T-cell (primary cell): Measurements from ENCODE around the gene KCNK3. TPM values are rescaled to one million over a fixed set of nuclear protein-coding genes. Genes with fewer than 3 reads are reported as not detected.

ENCODE experiments used
- ATAC-seq, 4 experiments: fragments of 200-7000 bp in 3 of 4; fragments of 150-1000 bp in 1 of 4; cut with Tn5 transposase; replicated peaks in 1 of 4; 1 replicate in 3 of 4; 2 replicates in 1 of 4; pipeline ENCODE4 v1.10.0; 2021; ENCODE audit warnings: moderate library complexity in 3 of 4, mild to moderate bottlenecking in 2 of 4, moderate number of reproducible peaks in 1 of 4
- CTCF ChIA-PET, 2 donors: fragments of 300-600 bp; sonication (Branson Sonifier 250); formaldehyde crosslinking; loops; one replicate each; lab custom pipeline; 2022; ENCODE audit warnings: antibody characterized with exemption in 2 of 2; lab: Charles Lee
- POLR2A ChIA-PET, 2 donors: fragments of 300-600 bp; sonication (Branson Sonifier 250); formaldehyde crosslinking; loops; one replicate each; lab custom pipeline; 2022; ENCODE audit warnings: antibody characterized with exemption in 2 of 2; lab: Charles Lee
- DNase-seq, 35 experiments: peaks; one replicate each; pipeline versions ENCODE4 v3.0.0 to v3.0.0-alpha.2; 2013 to 2023
- H3K27ac ChIP-seq: one replicate; pipeline ENCODE4 v1.5.1; 2013; ENCODE audit warnings: low read length
- H3K27me3 ChIP-seq, 2 experiments: replicated peaks in 1 of 2; 1 replicate in 1 of 2; 2 replicates in 1 of 2; pipeline versions ENCODE4 v1.6.1 to v1.7.0; 2013; ENCODE audit warnings: low read length in 1 of 2, mixed read lengths in 1 of 2; ENCODE audit not compliant: control insufficient read depth in 2 of 2, insufficient read depth in 2 of 2; ENCODE audit errors: extremely low read depth in 1 of 2
- H3K36me3 ChIP-seq, 2 donors: 1 replicate in 1 of 2; 2 replicates in 1 of 2; pipeline versions ENCODE4 v1.6.1 to v1.7.0; 2013; ENCODE audit warnings: low read length in 1 of 2; ENCODE audit not compliant: control insufficient read depth in 2 of 2, insufficient read depth in 1 of 2; ENCODE audit errors: extremely low read depth in 1 of 2
- H3K4me1 ChIP-seq, 2 experiments: 1 replicate in 1 of 2; 2 replicates in 1 of 2; pipeline versions ENCODE4 v1.6.1 to v1.7.0; 2013; ENCODE audit warnings: low read length in 2 of 2, mixed read lengths in 1 of 2; ENCODE audit not compliant: insufficient read depth in 2 of 2, control insufficient read depth in 1 of 2; ENCODE audit errors: extremely low read depth in 1 of 2
- H3K4me3 ChIP-seq, 2 donors: 1 replicate in 1 of 2; 2 replicates in 1 of 2; pipeline versions ENCODE4 v1.5.1 to v1.7.0; 2013; ENCODE audit warnings: mild to moderate bottlenecking in 2 of 2, low read length in 1 of 2, moderate library complexity in 1 of 2; ENCODE audit not compliant: control insufficient read depth in 1 of 2; ENCODE audit errors: extremely low read depth in 1 of 2
- H3K9me3 ChIP-seq: 2 replicates; pipeline ENCODE4 v1.7.0; 2013
- H3K27ac Mint-ChIP-seq, 2 donors: one replicate each; pipeline ENCODE4 v1.8.0; 2020 to 2021; ENCODE audit warnings: mild to moderate bottlenecking in 2 of 2, mixed read lengths in 2 of 2
- H3K27me3 Mint-ChIP-seq, 2 donors: one replicate each; pipeline ENCODE4 v1.8.0; 2021 to 2022; ENCODE audit warnings: mixed read lengths in 2 of 2
- H3K36me3 Mint-ChIP-seq: one replicate; pipeline ENCODE4 v1.8.0; 2021; ENCODE audit warnings: mixed read lengths
- H3K4me1 Mint-ChIP-seq, 3 donors: one replicate each; pipeline ENCODE4 v1.8.0; 2020 to 2022; ENCODE audit warnings: mixed read lengths in 3 of 3, mild to moderate bottlenecking in 1 of 3
- H3K4me3 Mint-ChIP-seq, 3 donors: one replicate each; pipeline ENCODE4 v1.8.0; 2020 to 2022; ENCODE audit warnings: mild to moderate bottlenecking in 3 of 3, mixed read lengths in 3 of 3, moderate library complexity in 3 of 3
- H3K9me3 Mint-ChIP-seq, 3 donors: one replicate each; pipeline ENCODE4 v1.8.0; 2020 to 2022; ENCODE audit warnings: mixed read lengths in 3 of 3
- WGBS: methylation state at CpG from one replicate; pipeline ENCODE4 v1.1.5; 2013; ENCODE audit warnings: missing lambda C conversion rate; ENCODE audit not compliant: insufficient coverage; 5-methylcytosine and 5-hydroxymethylcytosine counted together
- total RNA-seq, 35 experiments: library from RNA in 6 of 35; stranded (reverse) in 6 of 35; fragments of 120-200 nt in 1 of 35; gene quantifications; one replicate each; pipeline versions ENCODE4 v1.2.1 to v1.2.4 and lab custom pipeline; 2013 to 2026

Gene KCNK3
- total RNA-seq, 5 donors from 2014 or later (not counting 1 experiment from before 2014, with no cell fraction given), result 0.23 to 0.35 (median 0.26) TPM; not detected in 2

GRCh38 chr2:26670931-26671460, 21.5 kb upstream of the KCNK3 start:
- ChIA-PET POLR2A (no interaction called here), CTCF (interaction anchor here in 1 of 2 donors (0.6 kb wide), 1 partner anchor 666 kb away, joined by 4 read pairs; no protein-coding TSS in a partner anchor)
- Histone ChIP-seq H3K9me3 (no peaks in the 10 kb centered on the region), H3K27ac (no peak overlapping the region), H3K4me3 (no peak overlapping the region), H3K36me3 (no peaks in the 10 kb centered on the region), H3K4me1 (no peaks in the 10 kb centered on the region), H3K27me3 (peaks cover 6 to 54% of the 10 kb centered on the region in 2 experiments)
- Mint-ChIP-seq H3K4me1 (no peaks in the 10 kb centered on the region), H3K27me3 (peaks cover 38 to 61% of the 10 kb centered on the region in 2 donors), H3K4me3 (no peak overlapping the region), H3K9me3 (no peaks in the 10 kb centered on the region), H3K27ac (no peak overlapping the region), H3K36me3 (no peaks in the 10 kb centered on the region)
- 77% methylated on average over 3 of the region's 5 CpGs for WGBS
- ATAC-seq (no peak), DNase-seq (no peak)

GRCh38 chr2:26671691-26672090, 20.8 kb upstream of the KCNK3 start:
- Mint-ChIP-seq H3K4me1 (no peaks in the 10 kb centered on the region), H3K36me3 (no peaks in the 10 kb centered on the region), H3K9me3 (no peaks in the 10 kb centered on the region), H3K27me3 (peaks cover 42 to 62% of the 10 kb centered on the region in 2 donors), H3K4me3 (no peak overlapping the region), H3K27ac (no peak overlapping the region)
- POLR2A ChIA-PET, result no interaction called here
- ATAC-seq (no peak), DNase-seq (no peak)
- H3K27ac ChIP-seq, result no peak overlapping the region
- H3K4me3 ChIP-seq, result no peak overlapping the region
- H3K9me3 ChIP-seq, result no peaks in the 10 kb centered on the region
- H3K27me3 ChIP-seq, result peaks cover 6 to 55% of the 10 kb centered on the region in 2 experiments
- H3K36me3 ChIP-seq, result no peaks in the 10 kb centered on the region
- no peaks in the 10 kb centered on the region for H3K4me1 ChIP-seq
- CTCF ChIA-PET, result no interaction called here
- 72% methylated on average over 4 of the region's 5 CpGs for WGBS

- no peak overlapping the region for H3K27ac ChIP-seq
- ChIA-PET POLR2A (interaction anchor here in 1 of 2 donors (0.5 kb wide), 1 partner anchor 497 kb away, joined by 5 read pairs; no protein-coding TSS in a partner anchor), CTCF (no interaction called here)
- Mint-ChIP-seq H3K36me3 (no peaks in the 10 kb centered on the region), H3K27ac (no peak overlapping the region), H3K4me1 (no peaks in the 10 kb centered on the region), H3K4me3 (no peak overlapping the region), H3K27me3 (peaks cover 37 to 57% of the 10 kb centered on the region in 2 donors), H3K9me3 (peaks cover 0 to 2% (median 0%) of the 10 kb centered on the region in 3 donors)
- DNase-seq (no peak), ATAC-seq (no peak)
- H3K36me3 ChIP-seq, result no peaks in the 10 kb centered on the region
- H3K4me3 ChIP-seq, result no peak overlapping the region
- H3K4me1 ChIP-seq, result no peaks in the 10 kb centered on the region
- 72% methylated on average over 6 of the region's 11 CpGs for WGBS
- H3K27me3 ChIP-seq, result peaks cover 6 to 55% of the 10 kb centered on the region in 2 experiments
- H3K9me3 ChIP-seq, result no peaks in the 10 kb centered on the region
Measured at GRCh38 chr2:26672112-26672817, 20.3 kb upstream of the KCNK3 start.

GRCh38 chr2:26672818-26673393, 19.6 kb upstream of the KCNK3 start:
- CTCF ChIA-PET, result no interaction called here
- H3K27me3 Mint-ChIP-seq, result peaks cover 38 to 53% of the 10 kb centered on the region in 2 donors

GRCh38 chr2:26674002-26674751, 18.3 kb upstream of the KCNK3 start:
- WGBS, result 54% methylated on average over 13 of the region's 14 CpGs
- H3K36me3 ChIP-seq, result no peaks in the 10 kb centered on the region
- H3K27ac ChIP-seq, result no peak overlapping the region
- no peak for DNase-seq
- no peak for ATAC-seq
- ChIA-PET POLR2A (no interaction called here), CTCF (no interaction called here)
- no peaks in the 10 kb centered on the region for H3K9me3 ChIP-seq
- H3K4me1 ChIP-seq, result no peaks in the 10 kb centered on the region
- H3K27me3 ChIP-seq, result peaks cover 2 to 46% of the 10 kb centered on the region in 2 experiments
- H3K4me3 ChIP-seq, result no peak overlapping the region
- Mint-ChIP-seq H3K36me3 (no peaks in the 10 kb centered on the region), H3K27ac (no peak overlapping the region), H3K4me1 (no peaks in the 10 kb centered on the region), H3K27me3 (peaks cover 42 to 43% of the 10 kb centered on the region in 2 donors), H3K9me3 (peaks cover 0 to 6% (median 4%) of the 10 kb centered on the region in 3 donors), H3K4me3 (no peak overlapping the region)

More at GRCh38 chr2:26672818-26673393, 19.6 kb upstream of the KCNK3 start:
- no peaks in the 10 kb centered on the region for H3K36me3 Mint-ChIP-seq
- Histone ChIP-seq H3K36me3 (no peaks in the 10 kb centered on the region), H3K27me3 (peaks cover 6 to 55% of the 10 kb centered on the region in 2 experiments), H3K27ac (no peak overlapping the region), H3K4me1 (no peaks in the 10 kb centered on the region), H3K9me3 (no peaks in the 10 kb centered on the region), H3K4me3 (no peak overlapping the region)
- ATAC-seq, result no peak
- H3K27ac Mint-ChIP-seq, result no peak overlapping the region
- H3K9me3 Mint-ChIP-seq, result peaks cover 0 to 6% (median 4%) of the 10 kb centered on the region in 3 donors
- no peaks in the 10 kb centered on the region for H3K4me1 Mint-ChIP-seq
- POLR2A ChIA-PET, result no interaction called here
- no peak for DNase-seq
- WGBS, result 50% methylated on average over 3 of the region's 9 CpGs
- H3K4me3 Mint-ChIP-seq, result no peak overlapping the region

- no peak overlapping the region for H3K4me3 ChIP-seq
- ChIA-PET CTCF (no interaction called here), POLR2A (no interaction called here)
- Mint-ChIP-seq H3K4me1 (no peaks in the 10 kb centered on the region), H3K9me3 (peaks cover 0 to 6% (median 4%) of the 10 kb centered on the region in 3 donors), H3K4me3 (no peak overlapping the region), H3K27me3 (peaks cover 40 to 41% of the 10 kb centered on the region in 2 donors), H3K27ac (no peak overlapping the region), H3K36me3 (no peaks in the 10 kb centered on the region)
- H3K9me3 ChIP-seq, result no peaks in the 10 kb centered on the region
- H3K27me3 ChIP-seq, result peaks cover 0 to 47% of the 10 kb centered on the region in 2 experiments
- WGBS, result 81% methylated on average over 9 of the region's 13 CpGs
- no peak overlapping the region for H3K27ac ChIP-seq
- no peaks in the 10 kb centered on the region for H3K36me3 ChIP-seq
- ATAC-seq (no peak), DNase-seq (no peak)
- no peaks in the 10 kb centered on the region for H3K4me1 ChIP-seq
Measured at GRCh38 chr2:26674771-26675170, 17.8 kb upstream of the KCNK3 start.
